NCI-H2081 treated with DMSO at 0.1 percent for 48 hours (cell line): ENCODE data around the gene MRPL49.

Experiments
- DNase-seq: peaks from one replicate; lab custom pipeline; 2025; lab: John Stamatoyannopoulos, UW

Gene MRPL49

GRCh38 chr11:65102142-65103095 is 19.7 kb upstream of the MRPL49 start:
- no peak for DNase-seq

GRCh38 chr11:65103476-65103875 is 18.6 kb upstream of the MRPL49 start:
- DNase-seq: no peak

GRCh38 chr11:65104628-65105027 is 17.5 kb upstream of the MRPL49 start:
- no peak for DNase-seq

- no peak for DNase-seq
Observed at GRCh38 chr11:65107078-65107477, 15.0 kb upstream of the MRPL49 start.

GRCh38 chr11:65107751-65108468 is 14.2 kb upstream of the MRPL49 start:
- DNase-seq: no peak

- no peak for DNase-seq
Observed at GRCh38 chr11:65108469-65109123, 13.5 kb upstream of the MRPL49 start.

- no peak for DNase-seq
Observed at GRCh38 chr11:65109231-65110198, 12.6 kb upstream of the MRPL49 start.

GRCh38 chr11:65110354-65110861 is 11.7 kb upstream of the MRPL49 start:
- peak; percentile 8 for DNase-seq

GRCh38 chr11:65111159-65111743 is 10.9 kb upstream of the MRPL49 start:
- no peak for DNase-seq

- peak; percentile 62 for DNase-seq
Observed at GRCh38 chr11:65111744-65112545, 10.2 kb upstream of the MRPL49 start, which contains the start of gene TM7SF2. TSS of gene TM7SF2 (plus strand) at chr11:65111872. CDS start at chr11:65112016, 144 bp downstream.

GRCh38 chr11:65112546-65113360 is 9.4 kb upstream of the MRPL49 start:
- no peak for DNase-seq

GRCh38 chr11:65113361-65113756 is 8.8 kb upstream of the MRPL49 start:
- DNase-seq: no peak

- no peak for DNase-seq
Observed at GRCh38 chr11:65113839-65114238, 8.3 kb upstream of the MRPL49 start.

- DNase-seq: no peak
Observed at GRCh38 chr11:65114538-65115171, 7.5 kb upstream of the MRPL49 start.

- DNase-seq: no peak
Observed at GRCh38 chr11:65115361-65116082, 6.6 kb upstream of the MRPL49 start.

GRCh38 chr11:65116370-65117205 is 5.5 kb upstream of the MRPL49 start:
- DNase-seq: no peak
